ENCODE results near the gene CNTN6. TPM values are rescaled to one million over a fixed set of nuclear protein-coding genes. Genes with fewer than 3 reads are reported as not detected.
A peak's percentile ranks its signal among the peaks of the same experiment; 100 is the strongest.

Gene CNTN6
- total and polyA plus RNA-seq, 2 experiments from 2014 or later = not detected

- TF ChIP-seq ZNF462 (CRISPR knock-in tag; IDR thresholded peaks at IDR 0.05) (no peak), ETS1 (IDR thresholded peaks at IDR 0.05) (no peak), EZH2 (IDR thresholded peaks at IDR 0.05; ENCODE audit: low read depth, unreplicated experiment) (no peak), STAT1 (IDR thresholded peaks at IDR 0.05; ENCODE audit: unreplicated experiment) (no peak), CREB1 (CRISPR knock-in tag; IDR thresholded peaks at IDR 0.05; ENCODE audit: low read depth) (no peak), JUNB (IDR thresholded peaks at IDR 0.05; ENCODE audit: unreplicated experiment) (no peak)
These were observed 330.8 kb downstream of the CNTN6 start (continued) for GRCh38 chr3:1423566-1424089.

- H3K27me3 ChIP-seq (ENCODE audit: insufficient read depth) = no peaks in the 10 kb centered on the region
- no peak overlapping the region for H2AFZ ChIP-seq
- H3K27ac ChIP-seq (ENCODE audit: low read depth) = no peak overlapping the region
- H3K27ac Mint-ChIP-seq = no peak overlapping the region
- peaks cover 91% of the 10 kb centered on the region for H3K9me3 Mint-ChIP-seq
- H3K27me3 Mint-ChIP-seq (ENCODE audit: insufficient read depth, low read depth, poor library complexity) = no peaks in the 10 kb centered on the region
- no peaks in the 10 kb centered on the region for H3K4me1 ChIP-seq (ENCODE audit: insufficient read depth)
- peaks cover 23% of the 10 kb centered on the region; the same call in 2 of the 3 replicates for H3K36me3 Mint-ChIP-seq (ENCODE audit: low read depth)
- H3F3A ChIP-seq (replicated peaks; ENCODE audit: low read depth) = no peaks in the 10 kb centered on the region
- H3K4me3 Mint-ChIP-seq = no peak overlapping the region
- DNase-seq (ENCODE audit: low spot score) = peak; percentile 69
- ATAC-seq = no peak
- H3K36me3 ChIP-seq (ENCODE audit: insufficient read depth) = no peaks in the 10 kb centered on the region
- no peaks in the 10 kb centered on the region for H4K20me1 ChIP-seq (replicated peaks; ENCODE audit: insufficient read depth)
- no peaks in the 10 kb centered on the region for H3K79me2 ChIP-seq (replicated peaks; ENCODE audit: insufficient read depth)
- peaks cover 3% of the 10 kb centered on the region; the same call in 1 of the 2 replicates for H3K9me2 ChIP-seq (ENCODE audit: insufficient read depth)
- no peak overlapping the region for H3K4me2 ChIP-seq
- no peaks in the 10 kb centered on the region for H3K4me1 Mint-ChIP-seq
- no peak overlapping the region for H3K4me3 ChIP-seq
- TF ChIP-seq EZH2phosphoT487 (IDR thresholded peaks at IDR 0.05; ENCODE audit: unreplicated experiment) = no peak
- TF ChIP-seq CTCF (conservative IDR thresholded peaks at IDR 0.05; ENCODE audit: low read depth in 2 of 2) = peak; percentile 56 to 74
- no peak for TF ChIP-seq POLR2AphosphoS5 (IDR thresholded peaks at IDR 0.05; ENCODE audit: low read depth)
These were observed 346.6 kb downstream of the CNTN6 start for GRCh38 chr3:1439395-1439794.

Data from GM23338 (cell line).